Activated CD8-positive, alpha-beta memory T cell treated with anti-CD3 and anti-CD28 coated beads for 48 hours (primary cell): Measurements from ENCODE around the gene NHS.
"Not testable (repeated sequence)": the region's sequence is repeated elsewhere in the genome, so short reads cannot be mapped to it uniquely, and the experiment has no call there.

Source experiments
- DNase-seq, 3 experiments: peaks; one replicate each; pipeline ENCODE4 v3.0.0-alpha.2; 2020; ENCODE audit warnings: low read depth in 2 of 3, low spot score in 2 of 3

NHS gene

DNA sequence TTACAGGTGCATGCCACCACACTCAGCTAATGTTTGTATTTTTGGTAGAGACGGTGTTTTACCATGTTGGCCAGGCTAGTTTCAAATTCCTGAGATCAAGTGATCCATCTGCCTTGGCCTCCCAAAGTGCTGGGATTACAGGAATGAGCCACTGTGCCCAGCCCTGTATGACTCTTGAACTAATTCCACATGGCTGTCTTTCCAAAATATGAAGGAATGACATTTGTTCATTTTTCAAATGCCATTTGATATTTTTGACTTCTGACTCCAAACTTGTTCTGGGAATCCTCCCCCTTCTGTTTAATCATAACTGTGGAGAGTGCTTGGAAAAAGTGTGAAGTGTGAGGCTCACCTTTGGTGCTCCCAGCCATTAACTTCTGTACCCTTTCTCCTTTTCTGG, 119.2 kb downstream of the NHS start:
- DNase-seq = no peak

DNA sequence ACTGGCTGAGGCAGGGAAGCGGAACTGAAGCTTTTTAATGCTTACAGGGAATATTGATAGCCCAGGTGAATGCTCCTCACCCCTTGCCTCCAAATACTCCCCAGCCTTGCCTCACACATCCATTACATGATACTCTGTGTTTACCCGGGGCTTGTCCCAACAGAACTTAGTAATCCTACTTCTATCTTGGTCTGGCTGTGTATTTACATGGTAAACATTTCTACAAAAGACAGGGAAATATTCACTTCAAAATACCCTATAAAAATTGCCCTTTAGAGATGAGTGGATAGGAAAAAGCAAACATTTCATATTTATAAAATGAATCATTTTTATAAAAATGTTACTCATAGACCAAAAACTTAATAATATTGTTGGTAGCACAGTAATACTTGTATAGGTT, 120.1 kb downstream of the NHS start:
- no peak for DNase-seq

DNA sequence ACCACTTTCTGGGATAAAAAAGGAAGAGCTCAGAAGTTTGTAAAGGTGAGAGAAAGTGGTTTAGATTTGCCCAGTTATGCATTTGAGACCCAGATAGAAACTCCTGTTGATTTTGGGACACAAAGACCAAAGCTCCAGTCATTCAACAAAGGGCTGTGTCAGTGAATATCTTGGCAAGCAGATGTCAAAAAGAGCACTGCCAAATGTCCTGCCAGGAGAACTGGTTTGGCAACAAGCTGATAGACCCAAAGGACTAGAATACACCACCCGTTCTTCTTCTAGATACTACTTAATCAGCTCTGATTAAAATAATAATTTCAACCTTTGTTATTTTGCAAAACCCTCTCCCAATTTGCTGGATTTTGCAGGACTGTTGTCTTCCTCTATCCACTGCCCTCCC, 121.4 kb downstream of the NHS start:
- no peak for DNase-seq

DNA sequence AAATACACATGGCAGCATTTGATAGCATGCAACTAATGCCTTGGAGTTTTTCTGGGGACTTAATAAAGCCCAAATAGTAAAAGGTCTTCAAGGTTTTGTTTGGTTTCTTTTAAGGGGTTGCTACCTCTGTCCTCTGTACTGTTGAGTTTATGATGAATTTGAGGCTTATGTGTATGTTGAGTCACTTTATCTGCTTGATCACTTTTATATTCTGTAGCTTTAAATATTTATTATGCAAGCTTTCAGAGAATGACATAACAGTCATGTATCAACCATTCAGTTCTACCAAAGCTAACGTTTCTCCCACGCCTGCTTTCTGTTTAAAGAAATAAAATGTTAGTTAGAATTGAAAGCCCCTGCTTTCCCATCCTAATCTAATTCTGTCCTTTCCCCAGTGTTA, 122.2 kb downstream of the NHS start:
- DNase-seq = no peak

DNA sequence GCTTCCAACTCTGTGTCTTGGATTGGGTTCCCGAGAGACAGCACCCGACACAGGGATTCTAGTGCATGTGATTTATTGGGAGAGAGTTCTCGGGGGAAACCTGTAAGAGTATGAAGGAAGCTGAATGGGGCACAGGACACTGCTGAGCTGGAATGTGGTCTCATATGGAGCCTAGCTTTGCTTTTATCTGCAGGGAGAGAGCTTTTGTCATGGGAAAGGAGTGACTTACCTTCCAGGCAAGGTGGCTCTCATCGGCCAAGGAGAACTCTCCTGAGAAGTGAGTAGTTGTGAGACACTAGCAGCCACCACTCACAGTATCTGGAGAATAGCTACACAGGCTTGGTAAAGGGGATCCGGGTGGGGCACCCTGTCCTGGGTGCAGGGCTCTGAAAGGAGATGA, 124.5 kb downstream of the NHS start:
- no peak for DNase-seq

DNA sequence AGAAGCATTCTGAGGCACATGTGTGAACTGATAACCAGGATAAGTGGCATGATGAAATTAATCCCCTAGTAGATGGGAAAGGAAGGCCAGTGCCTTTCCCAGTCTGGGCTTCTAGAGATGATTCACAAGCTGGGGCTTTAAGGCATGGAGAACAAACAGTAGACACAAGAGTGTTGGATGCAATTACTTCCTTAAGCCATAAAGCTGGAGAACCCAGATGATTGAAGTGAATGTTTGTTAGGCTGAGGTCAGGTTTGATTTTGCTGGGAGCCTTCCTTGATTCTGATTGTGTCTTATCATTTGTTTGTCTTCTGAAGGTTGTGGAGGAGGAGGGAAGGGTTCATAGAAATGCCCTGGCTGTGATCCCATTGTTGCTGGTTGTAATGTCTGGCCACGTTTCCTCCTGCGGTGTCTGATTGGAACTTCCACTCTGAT, 125.2 kb downstream of the NHS start:
- no peak for DNase-seq

DNA sequence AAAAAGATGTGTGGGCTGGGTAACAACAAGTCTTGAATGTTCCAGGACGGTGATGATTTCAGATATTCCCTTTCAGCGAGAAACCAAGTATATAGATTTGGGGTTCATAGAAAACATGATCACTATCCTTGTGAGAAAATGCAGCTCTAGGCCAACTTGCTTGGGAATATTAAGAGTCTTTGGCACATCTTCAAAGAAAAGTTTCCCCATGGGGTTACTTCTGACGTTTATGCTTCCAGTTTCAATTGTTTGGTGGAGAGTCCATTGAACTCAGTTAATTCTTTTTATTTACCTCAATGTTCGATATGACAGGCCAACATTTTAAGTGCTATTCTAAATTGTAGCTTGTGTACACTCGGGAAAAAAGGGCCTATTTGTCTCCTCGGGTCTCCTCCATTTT, 126.7 kb downstream of the NHS start:
- no peak for DNase-seq

DNA sequence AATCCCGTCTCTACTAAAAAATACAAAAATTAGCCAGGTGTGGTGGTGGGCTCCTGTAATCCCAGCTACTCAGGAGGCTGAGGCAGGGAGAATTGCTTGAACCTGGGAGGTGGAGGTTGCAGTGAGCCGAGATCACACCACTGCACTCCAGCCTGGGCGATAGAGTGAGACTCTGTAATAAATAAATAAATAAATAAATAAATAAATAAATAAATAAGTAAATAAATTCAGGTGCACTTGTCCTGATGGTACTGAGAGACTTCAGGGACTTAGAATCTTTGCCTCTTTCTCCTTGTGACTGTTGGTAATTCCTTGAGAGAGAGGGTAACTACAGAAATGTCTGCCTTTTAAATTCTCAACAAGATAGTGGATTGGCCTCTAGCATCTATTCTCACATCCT, 131.4 kb downstream of the NHS start:
- not testable (repeated sequence) for DNase-seq

DNA sequence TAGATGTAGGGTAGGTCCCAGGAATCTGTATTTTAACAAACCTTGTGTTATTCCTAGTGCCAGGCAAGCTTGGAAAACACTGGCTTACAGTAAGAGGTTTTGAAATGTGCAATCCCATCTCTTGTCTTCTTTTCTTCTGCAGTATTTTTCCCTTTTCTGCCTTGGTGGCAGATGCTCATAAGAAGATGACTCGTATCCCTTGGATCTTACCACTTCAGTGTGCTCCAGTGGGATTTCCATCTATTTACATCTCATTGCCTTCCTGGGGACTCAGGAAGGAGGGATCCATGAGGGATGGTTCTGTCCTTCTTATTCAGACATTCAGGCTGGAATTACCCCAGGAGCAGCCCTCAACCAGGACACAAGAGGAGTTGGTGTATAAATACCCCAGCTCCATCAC, 136.6 kb downstream of the NHS start:
- no peak for DNase-seq

DNA sequence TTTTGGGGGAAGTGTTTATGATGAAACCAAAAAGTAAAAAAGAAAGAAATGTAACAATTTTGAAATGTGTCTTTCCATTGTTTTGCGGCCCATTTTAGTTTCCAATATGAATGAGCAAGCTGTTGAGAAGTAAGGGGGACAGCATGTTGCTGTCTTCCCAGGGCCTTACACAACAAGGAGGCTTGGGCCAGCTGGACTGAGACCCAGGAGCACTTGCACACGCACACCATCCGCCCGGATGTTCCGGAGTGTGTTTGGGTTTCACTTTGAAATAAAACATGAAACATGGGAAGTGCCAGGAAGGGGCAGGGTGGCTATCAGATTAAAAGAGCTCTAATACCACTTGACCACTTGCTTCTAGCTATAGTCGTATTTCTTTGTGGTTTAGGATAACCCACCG, 144.4 kb downstream of the NHS start:
- DNase-seq = no peak

DNA sequence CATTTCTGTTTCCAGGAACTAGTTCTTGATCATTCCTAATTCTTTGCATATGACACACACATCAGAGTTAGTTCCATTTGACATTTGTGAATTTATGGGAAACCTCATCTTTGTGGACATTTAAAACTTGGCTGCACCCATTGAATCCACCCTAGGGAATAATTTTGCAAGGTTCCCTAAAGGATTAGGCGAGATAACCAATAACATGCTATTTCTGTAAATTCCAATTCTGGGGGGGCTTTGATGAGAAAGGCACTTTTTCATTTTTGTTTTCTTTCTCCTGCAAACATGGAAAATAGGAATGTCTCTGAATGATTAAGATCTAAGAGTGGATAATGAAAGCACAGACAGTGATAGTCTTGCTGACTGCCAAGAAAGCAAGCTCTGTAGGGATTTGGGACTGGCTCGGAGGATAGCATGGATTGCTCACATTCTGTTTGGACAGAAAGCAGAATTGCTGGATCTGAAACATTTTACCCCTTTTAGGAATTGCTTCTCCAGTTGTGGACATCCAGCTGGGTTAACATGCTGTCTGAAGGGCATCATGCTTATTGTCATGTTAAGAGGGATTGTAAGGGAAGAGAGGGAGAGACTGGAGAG, 145.1 kb downstream of the NHS start:
- DNase-seq = no peak

DNA sequence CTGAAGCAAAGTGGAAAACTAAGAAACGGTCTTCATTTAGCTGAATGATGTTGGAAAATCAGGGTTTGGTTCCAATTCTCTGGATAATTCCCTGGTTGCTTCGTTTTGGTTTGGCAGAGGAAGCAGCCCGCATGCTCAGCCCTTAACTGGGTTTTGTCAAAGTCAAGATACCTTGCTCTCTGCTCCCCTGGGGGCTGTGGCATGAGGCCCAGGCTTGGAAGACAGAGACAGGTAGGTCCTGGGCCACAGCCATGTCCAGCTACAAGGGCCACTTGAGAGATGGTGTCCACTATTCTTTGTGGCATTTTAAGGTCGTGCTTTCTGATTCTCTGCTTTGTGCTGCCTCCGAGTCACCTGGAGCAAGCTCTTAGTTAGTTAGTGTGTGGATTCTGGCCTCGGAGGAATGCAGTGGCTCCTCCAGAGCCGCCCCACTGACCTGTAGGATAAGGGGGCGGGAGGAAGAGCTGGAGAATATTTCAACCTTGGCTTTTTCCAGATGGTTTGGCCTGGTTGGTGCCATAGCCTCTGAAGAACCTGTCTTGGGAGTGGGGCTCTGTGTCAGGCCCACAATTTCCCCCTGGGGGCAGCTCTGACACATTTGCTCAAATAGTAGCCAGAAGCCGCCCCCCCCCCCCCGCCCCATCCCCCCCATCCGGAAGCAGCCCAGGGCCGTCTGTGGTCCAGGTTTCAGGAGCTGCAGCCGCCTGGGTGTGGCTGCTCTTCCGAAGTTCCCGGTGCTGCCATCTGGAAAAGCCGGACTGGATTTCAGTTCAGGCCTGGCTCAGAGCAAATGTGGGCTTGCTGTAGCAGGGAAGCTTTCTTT, 147.1 kb downstream of the NHS start:
- no peak for DNase-seq

DNA sequence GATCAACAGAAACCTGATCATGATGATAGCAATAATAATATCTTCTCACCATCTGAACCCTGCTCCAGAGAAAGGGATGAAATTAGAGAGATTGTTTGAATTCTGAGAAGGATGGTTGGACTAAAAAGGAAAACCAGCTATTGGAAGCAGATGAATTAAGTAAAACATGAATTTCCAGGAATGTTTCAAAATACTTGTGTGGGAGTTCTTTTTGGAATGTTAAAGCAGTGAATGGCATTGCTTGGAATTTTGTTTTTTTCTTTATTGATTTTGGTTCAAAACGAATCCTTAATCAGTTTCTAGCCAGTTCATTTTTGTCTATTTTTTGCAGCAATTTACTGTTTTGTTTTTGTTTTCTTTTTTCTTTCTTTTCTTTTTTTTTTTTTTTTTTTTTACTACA, 150.3 kb downstream of the NHS start:
- no peak for DNase-seq

DNA sequence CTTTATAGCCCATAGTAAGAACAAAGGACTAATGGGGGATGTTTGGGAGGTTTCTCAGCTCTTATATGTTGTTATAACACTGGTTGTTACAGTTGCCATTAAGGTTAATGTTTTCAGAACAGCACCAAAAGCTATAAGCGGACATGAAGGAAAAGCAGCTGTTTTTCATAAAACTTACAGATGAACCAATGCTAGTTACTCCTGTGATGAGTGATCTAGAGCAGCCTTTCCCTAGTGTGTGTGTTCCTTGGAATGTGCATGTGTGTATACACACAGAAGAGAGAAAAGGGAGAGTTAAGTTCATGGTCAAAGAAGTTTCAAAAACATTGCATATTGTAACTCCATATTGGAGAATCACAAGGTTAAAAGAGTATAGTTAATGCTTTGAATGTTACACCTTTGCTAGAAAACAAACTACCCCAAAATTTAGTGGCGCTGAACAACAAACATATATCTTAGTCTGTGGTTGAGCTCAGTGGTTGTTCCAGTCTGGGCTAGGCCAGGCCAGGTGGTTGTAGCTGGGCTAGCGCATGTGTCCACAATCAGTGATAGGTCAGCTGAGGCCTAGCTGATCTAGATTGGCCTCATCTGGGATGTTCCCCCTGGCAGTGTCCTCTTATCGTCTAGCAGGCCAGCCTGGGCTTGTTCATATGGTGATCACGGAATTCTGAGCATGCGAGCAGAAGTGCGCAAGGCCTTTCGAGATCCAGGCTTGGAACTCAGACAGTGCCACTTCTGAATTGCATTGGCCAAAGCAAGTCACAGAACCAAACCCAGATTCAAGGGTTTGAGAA, 151.0 kb downstream of the NHS start:
- DNase-seq = no peak

DNA sequence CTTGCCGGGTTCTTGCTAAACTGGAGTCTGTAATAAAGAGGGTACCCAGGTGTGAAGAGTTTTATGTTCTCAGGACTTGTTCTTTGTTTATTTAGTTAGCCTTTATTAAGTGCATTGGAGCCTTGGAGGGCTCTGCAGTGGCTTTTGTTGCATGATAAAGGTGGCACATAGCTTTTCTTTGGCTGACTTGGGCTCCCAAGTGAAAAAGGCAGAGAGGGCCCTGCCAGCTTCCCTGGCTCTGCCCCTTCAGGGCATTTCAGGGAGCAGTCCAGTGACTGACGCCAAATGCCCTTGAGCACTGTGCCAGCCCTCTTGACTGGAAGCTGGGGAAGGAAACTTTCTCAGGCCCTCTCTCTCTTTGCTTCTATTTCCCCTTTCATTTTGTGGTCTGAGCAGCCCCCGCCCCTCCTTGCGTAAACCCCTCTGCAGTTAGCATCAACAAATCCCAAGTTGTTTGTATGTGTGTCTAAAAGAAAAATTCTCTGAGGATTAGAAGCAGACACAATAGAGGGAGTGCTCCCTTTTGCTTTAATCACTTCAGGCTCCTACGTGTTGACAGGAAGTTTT, 152.2 kb downstream of the NHS start:
- DNase-seq = no peak

DNA sequence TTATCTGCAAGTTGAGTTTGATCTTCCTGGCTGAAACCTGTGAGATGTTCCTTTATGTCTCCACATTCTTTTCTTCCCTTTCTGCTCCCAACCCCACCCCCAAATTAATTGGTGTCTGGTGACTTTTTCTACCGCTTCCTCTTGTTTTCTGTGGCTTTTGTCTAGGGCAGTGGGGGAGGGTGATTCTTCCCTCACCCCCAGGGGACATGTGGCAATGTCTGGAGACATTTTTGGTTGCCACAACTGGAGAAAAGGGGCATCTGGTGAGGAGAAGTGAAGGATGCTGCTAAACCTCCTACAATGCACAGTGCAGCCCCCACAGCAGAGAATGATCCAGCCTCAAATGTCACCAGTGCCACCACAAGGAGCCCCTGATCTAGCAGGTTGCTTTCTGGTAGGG, 152.9 kb downstream of the NHS start:
- no peak for DNase-seq

DNA sequence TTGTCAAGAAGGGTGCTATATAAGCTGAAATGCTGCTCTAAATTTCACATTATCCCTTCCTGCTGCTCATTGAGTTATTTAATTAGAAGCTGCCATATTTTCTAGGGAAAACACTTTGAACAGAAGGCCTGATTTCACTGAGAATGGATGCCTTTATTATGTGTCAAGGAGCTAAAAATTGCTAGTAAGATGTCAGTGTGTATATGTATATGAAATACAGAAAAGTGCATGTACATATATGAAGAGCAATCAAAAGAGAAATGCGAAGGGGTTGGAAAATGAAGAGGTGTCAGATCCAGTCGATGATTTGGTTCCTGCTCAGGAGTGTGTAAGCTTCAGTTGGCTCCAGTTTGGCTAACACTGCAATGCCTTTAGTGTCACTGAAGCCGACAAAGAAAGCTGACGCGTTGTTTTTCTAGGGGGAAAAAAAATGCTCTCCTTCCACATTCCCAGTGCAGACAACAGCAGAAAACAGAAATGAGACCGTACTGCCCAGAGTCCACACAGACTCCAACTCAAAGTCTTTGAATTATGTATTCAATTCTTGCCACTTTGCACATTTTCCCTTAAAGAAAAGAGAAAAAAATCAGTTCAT, 154.2 kb downstream of the NHS start:
- DNase-seq = no peak

DNA sequence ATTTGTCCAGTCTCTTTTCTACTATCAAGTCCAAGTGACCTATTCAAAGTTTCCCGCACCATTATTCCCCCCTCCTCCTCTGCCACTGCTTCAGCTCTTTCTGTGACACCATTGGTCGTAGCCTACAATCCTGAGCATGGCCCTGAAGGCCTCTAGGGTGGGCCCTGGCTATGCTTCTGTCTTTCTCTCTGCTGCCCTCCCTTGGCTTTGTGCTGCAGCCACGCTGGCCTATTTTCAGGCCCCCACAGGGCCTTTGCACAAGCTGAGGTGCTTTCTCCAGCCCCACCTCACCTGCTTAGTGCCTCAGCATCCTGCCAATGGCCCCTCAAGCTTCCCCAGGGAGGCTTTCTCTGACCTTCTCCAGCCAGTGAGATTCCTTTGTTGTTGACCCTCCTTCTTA, 156.5 kb downstream of the NHS start:
- DNase-seq = no peak

DNA sequence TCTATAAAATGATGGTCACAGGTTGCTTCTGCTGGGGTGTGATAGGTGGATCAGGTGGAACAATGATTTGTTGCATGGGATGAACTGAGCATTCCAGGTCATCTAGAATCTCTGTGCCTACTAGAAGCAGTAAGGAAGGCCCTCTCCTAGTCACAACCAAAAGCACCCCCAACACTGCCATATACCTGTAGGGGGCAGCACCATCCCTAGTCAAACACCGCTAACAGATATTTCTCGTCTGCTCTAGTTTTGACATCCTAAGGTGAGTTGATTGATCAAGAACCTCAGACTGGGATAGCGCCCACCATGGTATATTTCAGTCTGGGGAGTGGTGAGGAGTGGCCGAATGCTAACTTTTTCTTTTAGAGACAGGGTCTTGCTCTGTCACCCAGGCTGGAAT, 160.2 kb downstream of the NHS start:
- peak in 2 of 3 experiments; percentile 3 to 7 for DNase-seq

DNA sequence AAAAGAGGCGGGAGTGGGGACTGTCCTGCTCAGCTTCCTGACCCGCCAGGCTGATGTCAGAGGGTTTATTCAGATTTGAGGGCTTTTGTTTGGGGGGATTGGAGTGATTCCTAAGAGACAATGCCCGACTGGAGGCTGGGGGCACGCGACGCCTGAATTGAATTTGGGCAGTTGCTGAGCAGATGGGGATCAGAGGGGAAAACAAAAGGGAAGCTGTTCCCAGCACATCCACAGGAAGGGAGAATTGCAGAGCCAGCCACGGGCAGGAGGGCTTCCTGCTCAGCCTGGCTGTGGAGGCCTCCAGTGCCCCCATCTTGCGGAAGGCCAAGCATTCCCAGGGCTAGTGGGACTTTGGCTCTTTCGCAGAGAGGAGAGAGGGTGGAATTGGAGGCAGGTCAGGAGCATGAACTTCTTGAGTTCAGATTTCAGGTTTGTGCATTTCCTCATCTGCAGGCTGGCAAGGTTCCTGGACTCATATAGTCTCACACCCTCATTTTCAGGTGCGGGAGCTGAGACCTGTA, 162.8 kb downstream of the NHS start:
- DNase-seq = no peak

DNA sequence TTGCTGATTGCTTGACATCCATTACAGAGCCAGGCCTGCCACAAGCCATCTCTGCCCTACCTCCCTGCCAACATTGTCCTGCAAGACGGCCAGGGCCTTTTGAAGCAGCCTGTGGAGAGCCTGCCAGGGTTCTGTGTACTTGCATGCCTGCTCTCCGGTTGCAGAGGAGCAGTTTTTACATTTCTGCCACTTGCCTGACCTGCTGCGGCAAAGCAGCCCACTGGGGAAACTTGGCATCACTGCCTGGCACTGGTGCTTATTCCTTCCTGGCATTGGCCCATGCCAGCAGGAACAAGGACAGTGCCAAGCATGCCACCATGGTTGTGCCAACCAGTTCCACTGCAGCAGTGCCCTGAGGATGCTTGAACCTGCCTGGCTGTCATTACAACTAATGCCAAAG, 167.1 kb downstream of the NHS start:
- DNase-seq = no peak
